CD4-positive, alpha-beta memory T cell (primary cell): ENCODE data around the gene WDSUB1. TPM values are rescaled to one million over a fixed set of nuclear protein-coding genes. Genes with fewer than 3 reads are reported as not detected.
A peak's percentile ranks its signal among the peaks of the same experiment; 100 is the strongest.

Source experiments
- CTCF ChIA-PET: fragments of 350-600 bp; sonication (Branson Sonifier 250); formaldehyde crosslinking; loops from one replicate; lab custom pipeline; 2021; ENCODE audit warnings: inconsistent platforms; ENCODE audit not compliant: partially characterized antibody; lab: Charles Lee
- POLR2A ChIA-PET: fragments of 350-600 bp; sonication (Branson Sonifier 250); formaldehyde crosslinking; loops from one replicate; lab custom pipeline; 2021; ENCODE audit not compliant: partially characterized antibody; lab: Charles Lee
- DNase-seq, 5 donors: peaks; one replicate each; pipeline versions ENCODE4 v3.0.0 to v3.0.0-alpha.2; 2020 to 2022; ENCODE audit warnings: mixed read lengths in 1 of 5
- H3K27ac ChIP-seq: one replicate; pipeline ENCODE4 v1.7.0; 2013; ENCODE audit warnings: low read depth, low read length
- H3K27me3 ChIP-seq: 2 replicates; pipeline ENCODE4 v1.7.0; 2013; ENCODE audit warnings: mild to moderate bottlenecking, low read length, moderate library complexity; ENCODE audit not compliant: insufficient read depth
- H3K36me3 ChIP-seq: 2 replicates; pipeline ENCODE4 v1.7.0; 2013; ENCODE audit warnings: mild to moderate bottlenecking, low read length, moderate library complexity; ENCODE audit not compliant: insufficient read depth
- H3K4me1 ChIP-seq: 2 replicates; pipeline ENCODE4 v1.7.0; 2013; ENCODE audit warnings: mild to moderate bottlenecking, low read length, moderate library complexity; ENCODE audit not compliant: insufficient read depth
- H3K4me3 ChIP-seq, 2 donors: one replicate each; pipeline ENCODE4 v1.7.0; 2013; ENCODE audit warnings: low read length in 2 of 2, mild to moderate bottlenecking in 1 of 2
- H3K9me3 ChIP-seq, 2 donors: one replicate each; pipeline ENCODE4 v1.7.0; 2013; ENCODE audit warnings: low read length in 2 of 2, control low read depth in 1 of 2; ENCODE audit not compliant: control insufficient read depth in 1 of 2
- H3K27ac Mint-ChIP-seq, 7 donors: one replicate each; pipeline ENCODE4 v1.8.0; 2020 to 2021; ENCODE audit warnings: mixed read lengths in 7 of 7, mild to moderate bottlenecking in 6 of 7, inconsistent platforms in 3 of 7, moderate library complexity in 3 of 7
- H3K27me3 Mint-ChIP-seq, 2 donors: one replicate each; pipeline ENCODE4 v1.8.0; 2020 to 2021; ENCODE audit warnings: mixed read lengths in 2 of 2
- H3K36me3 Mint-ChIP-seq, 2 donors: one replicate each; pipeline ENCODE4 v1.8.0; 2020 to 2021; ENCODE audit warnings: mixed read lengths in 2 of 2, inconsistent platforms in 1 of 2, mild to moderate bottlenecking in 1 of 2
- H3K4me1 Mint-ChIP-seq, 4 donors: one replicate each; pipeline ENCODE4 v1.8.0; 2020 to 2021; ENCODE audit warnings: mixed read lengths in 4 of 4, mild to moderate bottlenecking in 1 of 4
- H3K4me3 Mint-ChIP-seq, 8 donors: one replicate each; pipeline ENCODE4 v1.8.0; 2020 to 2021; ENCODE audit warnings: mixed read lengths in 8 of 8, mild to moderate bottlenecking in 7 of 8, moderate library complexity in 6 of 8, inconsistent platforms in 3 of 8
- H3K9me3 Mint-ChIP-seq, 8 donors: one replicate each; pipeline ENCODE4 v1.8.0; 2020 to 2021; ENCODE audit warnings: mixed read lengths in 8 of 8, mild to moderate bottlenecking in 5 of 8, inconsistent platforms in 3 of 8, moderate library complexity in 1 of 8
- intact Hi-C: fragments of 100-400 bp; cut with micrococcal nuclease; formaldehyde crosslinking; loops from one replicate; pipeline ENCODE4 v1.15.1; 2023
- polyA plus RNA-seq, 2 donors: library from polyadenylated mRNA; unstranded; fragments of 300-500 nt; fragmentation: Illumina TruSeq; gene quantifications; one replicate each; pipeline ENCODE4 v1.2.3, GENCODE V29; 2021
- total RNA-seq, 2 experiments: library from RNA; stranded (reverse); gene quantifications; one replicate each; pipeline ENCODE4 v1.2.3, GENCODE V29; 2021

Gene WDSUB1
- total and polyA plus RNA-seq, 4 experiments from 2014 or later = 5.8 to 7.6 (median 6.8) TPM

- Mint-ChIP-seq H3K27ac (peak overlapping the region in 1 of 7 donors; percentile 24), H3K4me1 (peaks cover 9 to 46% (median 23%) of the 10 kb centered on the region in 4 donors), H3K27me3 (peaks cover 0 to 2% of the 10 kb centered on the region in 2 donors), H3K9me3 (no peaks in the 10 kb centered on the region), H3K36me3 (no peaks in the 10 kb centered on the region), H3K4me3 (no peak overlapping the region)
- intact Hi-C loops = no loop called here
- Histone ChIP-seq H3K4me1 (no peaks in the 10 kb centered on the region), H3K4me3 (no peak overlapping the region), H3K9me3 (no peaks in the 10 kb centered on the region), H3K27ac (no peak overlapping the region), H3K27me3 (no peaks in the 10 kb centered on the region), H3K36me3 (no peaks in the 10 kb centered on the region)
- POLR2A ChIA-PET = no interaction called here
- CTCF ChIA-PET = no interaction called here
- DNase-seq = no peak
Measured at GRCh38 chr2:159225025-159226016, 61.2 kb downstream of the WDSUB1 start.

- intact Hi-C loops = no loop called here
- no peaks in the 10 kb centered on the region for H3K36me3 ChIP-seq
- no peak for DNase-seq
- H3K9me3 Mint-ChIP-seq = no peaks in the 10 kb centered on the region
- no peak overlapping the region for H3K4me3 ChIP-seq
- no peaks in the 10 kb centered on the region for H3K36me3 Mint-ChIP-seq
- no peak overlapping the region for H3K4me3 Mint-ChIP-seq
- H3K27ac ChIP-seq = no peak overlapping the region
- H3K27ac Mint-ChIP-seq = peak overlapping the region in 1 of 7 donors; percentile 63
- H3K27me3 Mint-ChIP-seq = peaks cover 0 to 4% of the 10 kb centered on the region in 2 donors
- POLR2A ChIA-PET = no interaction called here
- CTCF ChIA-PET = no interaction called here
- peaks cover 9 to 46% (median 23%) of the 10 kb centered on the region in 4 donors for H3K4me1 Mint-ChIP-seq
- H3K27me3 ChIP-seq = no peaks in the 10 kb centered on the region
- H3K4me1 ChIP-seq = no peaks in the 10 kb centered on the region
- H3K9me3 ChIP-seq = no peaks in the 10 kb centered on the region
Measured at GRCh38 chr2:159224061-159224813, 62.3 kb downstream of the WDSUB1 start.

GRCh38 chr2:159219394-159219998 lies 67.0 kb downstream of the WDSUB1 start:
- Mint-ChIP-seq H3K4me3 (no peak overlapping the region), H3K36me3 (no peaks in the 10 kb centered on the region), H3K9me3 (peaks cover 0 to 8% (median 0%) of the 10 kb centered on the region in 8 donors), H3K4me1 (peaks cover 2 to 10% (median 4%) of the 10 kb centered on the region in 4 donors), H3K27ac (no peak overlapping the region), H3K27me3 (peaks cover 0 to 4% of the 10 kb centered on the region in 2 donors)
- DNase-seq = no peak
- H3K4me3 ChIP-seq = no peak overlapping the region
- no peaks in the 10 kb centered on the region for H3K4me1 ChIP-seq
- intact Hi-C loops = no loop called here
- no peak overlapping the region for H3K27ac ChIP-seq
- CTCF ChIA-PET = no interaction called here
- H3K36me3 ChIP-seq = no peaks in the 10 kb centered on the region
- POLR2A ChIA-PET = no interaction called here
- no peaks in the 10 kb centered on the region for H3K27me3 ChIP-seq
- H3K9me3 ChIP-seq = no peaks in the 10 kb centered on the region

DNA sequence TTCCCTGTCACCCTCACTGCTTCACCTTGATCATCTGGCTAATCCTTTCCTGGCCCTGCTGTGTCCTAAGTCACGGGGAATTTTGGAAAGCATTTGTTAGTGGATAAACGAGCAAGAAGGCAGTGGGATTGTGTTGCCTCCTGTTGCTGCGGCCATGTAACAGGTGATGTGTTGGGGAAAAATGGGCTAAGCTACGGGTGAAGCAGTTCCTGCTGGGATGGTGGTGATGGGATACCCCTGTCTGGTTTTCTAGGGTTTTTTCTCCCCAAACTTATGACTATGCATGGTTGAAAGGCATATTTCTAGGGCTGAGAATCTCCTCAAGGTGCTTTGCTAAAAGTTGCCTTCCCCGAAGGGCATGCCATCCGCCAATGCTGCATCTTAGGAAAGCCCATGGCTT lies 68.1 kb downstream of the WDSUB1 start:
- Mint-ChIP-seq H3K4me1 (peaks cover 0 to 1% (median 0%) of the 10 kb centered on the region in 4 donors), H3K36me3 (no peaks in the 10 kb centered on the region), H3K27ac (no peak overlapping the region), H3K4me3 (no peak overlapping the region), H3K9me3 (peaks cover 0 to 8% (median 0%) of the 10 kb centered on the region in 8 donors), H3K27me3 (peaks cover 0 to 2% of the 10 kb centered on the region in 2 donors)
- no peak overlapping the region for H3K4me3 ChIP-seq
- no peak for DNase-seq
- H3K27ac ChIP-seq = no peak overlapping the region
- H3K9me3 ChIP-seq = no peaks in the 10 kb centered on the region
- H3K4me1 ChIP-seq = no peaks in the 10 kb centered on the region
- CTCF ChIA-PET = no interaction called here
- POLR2A ChIA-PET = no interaction called here
- intact Hi-C loops = no loop called here
- no peaks in the 10 kb centered on the region for H3K36me3 ChIP-seq
- H3K27me3 ChIP-seq = no peaks in the 10 kb centered on the region

GRCh38 chr2:159217676-159218075 lies 68.8 kb downstream of the WDSUB1 start:
- H3K27me3 Mint-ChIP-seq = peaks cover 0 to 2% of the 10 kb centered on the region in 2 donors
- H3K27me3 ChIP-seq = no peaks in the 10 kb centered on the region
- H3K4me1 Mint-ChIP-seq = no peaks in the 10 kb centered on the region
- H3K27ac Mint-ChIP-seq = no peak overlapping the region
- H3K9me3 ChIP-seq = no peaks in the 10 kb centered on the region
- POLR2A ChIA-PET = no interaction called here
- H3K36me3 ChIP-seq = no peaks in the 10 kb centered on the region
- H3K4me1 ChIP-seq = no peaks in the 10 kb centered on the region
- CTCF ChIA-PET = interaction anchor here (0.6 kb wide), 1 partner anchor 65 kb away, joined by 6 read pairs; no protein-coding TSS in a partner anchor
- H3K4me3 ChIP-seq = no peak overlapping the region
- H3K4me3 Mint-ChIP-seq = no peak overlapping the region
- H3K9me3 Mint-ChIP-seq = peaks cover 0 to 8% (median 0%) of the 10 kb centered on the region in 8 donors
- no peak overlapping the region for H3K27ac ChIP-seq
- no peaks in the 10 kb centered on the region for H3K36me3 Mint-ChIP-seq
- intact Hi-C loops = no loop called here
- no peak for DNase-seq

GRCh38 chr2:159215116-159215515 lies 71.4 kb downstream of the WDSUB1 start:
- Histone ChIP-seq H3K36me3 (no peaks in the 10 kb centered on the region), H3K27ac (no peak overlapping the region), H3K27me3 (no peaks in the 10 kb centered on the region), H3K4me3 (no peak overlapping the region), H3K4me1 (peaks cover 4% of the 10 kb centered on the region), H3K9me3 (no peaks in the 10 kb centered on the region)
- Mint-ChIP-seq H3K9me3 (peaks cover 0 to 8% (median 0%) of the 10 kb centered on the region in 8 donors), H3K27ac (peak overlapping the region in 1 of 7 donors; percentile 43), H3K4me3 (no peak overlapping the region), H3K36me3 (no peaks in the 10 kb centered on the region), H3K4me1 (peaks cover 1 to 14% (median 7%) of the 10 kb centered on the region in 4 donors), H3K27me3 (peaks cover 0 to 2% of the 10 kb centered on the region in 2 donors)
- DNase-seq = no peak
- ChIA-PET POLR2A (no interaction called here), CTCF (no interaction called here)
- intact Hi-C loops = no loop called here
